BE2C (cell line): ENCODE measurements around the gene ASZ1.

Experiments used
- DNase-seq: peaks from one replicate; pipeline ENCODE4 v3.0.0-alpha.2; 2020
- H3K27me3 ChIP-seq: fragments of 250-450 bp; sonication (Bioruptor Pico); 2 replicates; pipeline ENCODE4 v1.5.1; 2020; ENCODE audit warnings: mild to moderate bottlenecking
- H3K36me3 ChIP-seq: fragments of 250-450 bp; sonication (Bioruptor Pico); 2 replicates; pipeline ENCODE4 v1.5.1; 2020; ENCODE audit warnings: mild to moderate bottlenecking
- H3K4me1 ChIP-seq: fragments of 250-450 bp; sonication (Bioruptor Pico); 2 replicates; pipeline ENCODE4 v1.5.1; 2020
- H3K4me3 ChIP-seq: 2 replicates; pipeline ENCODE4 v1.5.1; 2011; ENCODE audit warnings: low read depth, low read length
- H3K9me3 ChIP-seq: fragments of 250-450 bp; sonication (Bioruptor Pico); 2 replicates; pipeline ENCODE4 v1.5.1; 2020
- TF ChIP-seq, protein P1 (sequence below): IDR thresholded peaks from 2 replicates; pipeline ENCODE4 v1.5.1; 2012; ENCODE audit warnings: mild to moderate bottlenecking, low read depth, low read length

The ASZ1 gene

DNA sequence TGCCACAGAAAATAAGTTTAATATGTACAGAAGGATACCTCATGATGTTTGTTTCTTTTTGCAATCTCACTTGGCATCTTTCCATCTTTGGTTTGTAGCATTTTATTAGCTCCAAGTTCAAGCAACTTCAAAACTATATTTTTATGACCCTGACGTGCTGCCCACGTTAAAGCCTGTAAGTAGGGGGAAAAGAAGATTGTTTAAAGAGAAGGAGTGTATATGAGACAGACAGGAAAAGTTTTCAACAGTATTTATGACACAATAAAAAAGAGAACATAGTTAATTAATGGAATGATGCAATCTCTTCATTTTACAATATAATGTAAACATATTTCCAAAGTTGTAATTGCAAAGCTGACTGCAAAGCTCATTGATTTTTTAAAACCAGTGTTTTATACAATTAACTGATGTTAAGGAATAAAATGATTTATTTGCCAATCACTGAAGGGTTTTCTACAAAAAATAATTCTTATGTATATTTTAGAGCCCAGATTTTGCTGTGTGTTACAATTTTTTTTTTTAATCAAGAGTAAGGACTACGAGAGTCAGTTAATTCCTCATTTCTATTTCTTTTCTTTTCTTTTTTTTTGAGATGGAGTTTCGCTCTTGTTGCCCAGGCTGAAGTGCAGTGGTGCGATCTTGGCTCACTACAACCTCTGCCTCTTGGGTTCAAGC is 42.5 kb downstream of the ASZ1 start:
- no peak for DNase-seq
- Histone ChIP-seq H3K4me3 (no peak overlapping the region), H3K27me3 (peaks cover 6% of the 10 kb centered on the region; the same call in 1 of the 2 replicates), H3K36me3 (no peaks in the 10 kb centered on the region), H3K4me1 (no peaks in the 10 kb centered on the region), H3K9me3 (no peaks in the 10 kb centered on the region)
- TF ChIP-seq, protein P1, sequence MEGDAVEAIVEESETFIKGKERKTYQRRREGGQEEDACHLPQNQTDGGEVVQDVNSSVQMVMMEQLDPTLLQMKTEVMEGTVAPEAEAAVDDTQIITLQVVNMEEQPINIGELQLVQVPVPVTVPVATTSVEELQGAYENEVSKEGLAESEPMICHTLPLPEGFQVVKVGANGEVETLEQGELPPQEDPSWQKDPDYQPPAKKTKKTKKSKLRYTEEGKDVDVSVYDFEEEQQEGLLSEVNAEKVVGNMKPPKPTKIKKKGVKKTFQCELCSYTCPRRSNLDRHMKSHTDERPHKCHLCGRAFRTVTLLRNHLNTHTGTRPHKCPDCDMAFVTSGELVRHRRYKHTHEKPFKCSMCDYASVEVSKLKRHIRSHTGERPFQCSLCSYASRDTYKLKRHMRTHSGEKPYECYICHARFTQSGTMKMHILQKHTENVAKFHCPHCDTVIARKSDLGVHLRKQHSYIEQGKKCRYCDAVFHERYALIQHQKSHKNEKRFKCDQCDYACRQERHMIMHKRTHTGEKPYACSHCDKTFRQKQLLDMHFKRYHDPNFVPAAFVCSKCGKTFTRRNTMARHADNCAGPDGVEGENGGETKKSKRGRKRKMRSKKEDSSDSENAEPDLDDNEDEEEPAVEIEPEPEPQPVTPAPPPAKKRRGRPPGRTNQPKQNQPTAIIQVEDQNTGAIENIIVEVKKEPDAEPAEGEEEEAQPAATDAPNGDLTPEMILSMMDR, result no peak

DNA sequence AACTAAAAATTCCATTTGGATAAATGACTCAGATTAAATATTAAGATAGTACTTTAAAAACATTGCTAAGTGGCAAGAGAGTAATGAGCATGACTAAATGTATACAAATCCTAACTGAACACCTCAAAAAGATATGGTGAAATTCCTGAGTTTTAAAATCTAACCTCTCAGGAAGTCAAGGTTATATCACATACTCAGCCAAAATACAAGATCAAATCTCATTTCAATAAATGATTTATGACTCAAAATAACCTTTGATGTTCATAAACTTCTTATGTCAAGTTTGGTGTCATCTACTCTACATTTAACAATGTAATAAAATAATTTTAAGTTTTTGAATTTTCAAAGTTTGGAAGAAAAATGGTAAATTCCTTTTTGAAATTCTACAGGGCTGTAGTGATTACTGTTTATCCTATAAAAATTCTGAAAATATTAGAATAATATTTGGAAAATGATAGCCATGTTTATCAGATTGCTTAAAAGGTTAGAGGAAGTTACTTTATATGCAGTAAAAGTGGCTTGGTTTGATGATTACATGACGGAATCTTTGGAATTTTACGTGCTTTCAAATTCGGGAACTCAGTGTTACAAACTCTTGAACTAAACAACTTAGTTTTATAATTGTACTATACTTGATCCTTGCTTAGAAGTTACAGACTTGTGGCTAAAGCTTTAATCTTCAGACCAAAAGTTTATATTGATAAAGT is 43.7 kb downstream of the ASZ1 start:
- Histone ChIP-seq H3K9me3 (no peaks in the 10 kb centered on the region), H3K36me3 (no peaks in the 10 kb centered on the region), H3K27me3 (peaks cover 6% of the 10 kb centered on the region; the same call in 1 of the 2 replicates), H3K4me3 (no peak overlapping the region), H3K4me1 (no peaks in the 10 kb centered on the region)
- DNase-seq, result no peak
- TF ChIP-seq, protein P1, result no peak

DNA sequence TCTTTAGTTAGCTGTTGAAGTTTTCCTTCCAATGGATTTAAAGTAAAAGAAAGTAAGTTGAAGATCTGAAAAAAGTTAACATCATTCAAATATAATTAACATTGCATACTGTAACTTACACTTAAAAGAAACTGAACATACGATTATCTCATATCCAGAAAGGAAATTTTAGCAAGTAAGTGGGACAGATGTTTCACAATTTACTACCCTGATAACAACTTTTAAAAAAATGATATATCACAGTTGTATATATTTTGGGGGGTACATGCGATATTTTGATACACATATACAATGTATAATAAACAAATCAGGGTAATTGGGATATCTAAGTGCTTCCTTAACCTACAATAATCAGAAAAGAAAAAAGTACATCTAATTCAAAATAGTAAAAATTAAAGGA is 44.2 kb downstream of the ASZ1 start:
- no peak for DNase-seq
- peaks cover 6% of the 10 kb centered on the region; the same call in 1 of the 2 replicates for H3K27me3 ChIP-seq

DNA sequence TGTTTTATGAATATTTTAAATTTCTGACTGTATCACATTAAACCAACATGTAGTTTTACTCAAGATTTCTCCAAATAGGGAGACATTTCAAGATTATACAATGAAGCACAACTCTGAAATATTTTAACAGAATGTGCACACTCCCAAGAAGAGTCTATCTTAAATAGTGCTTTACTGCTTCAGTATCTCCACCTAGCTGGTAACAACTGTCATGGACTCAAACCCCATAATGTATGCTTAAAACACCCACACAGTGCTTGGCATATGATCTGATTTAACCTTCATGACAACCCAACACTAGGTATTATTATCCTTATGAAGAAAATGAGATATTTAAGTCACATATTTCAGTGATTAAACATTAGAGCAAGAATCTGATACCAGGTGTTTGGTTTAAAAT is 45.9 kb downstream of the ASZ1 start:
- Histone ChIP-seq H3K4me1 (no peaks in the 10 kb centered on the region), H3K36me3 (no peaks in the 10 kb centered on the region), H3K27me3 (peaks cover 6% of the 10 kb centered on the region; the same call in 1 of the 2 replicates), H3K4me3 (no peak overlapping the region), H3K9me3 (no peaks in the 10 kb centered on the region)
- DNase-seq, result no peak
- TF ChIP-seq, protein P1, result no peak; the same call in 1 of the 2 replicates

More for the DNA sequence above, 44.2 kb downstream of the ASZ1 start:
- Histone ChIP-seq H3K4me1 (no peaks in the 10 kb centered on the region), H3K4me3 (no peak overlapping the region), H3K9me3 (no peaks in the 10 kb centered on the region), H3K36me3 (no peaks in the 10 kb centered on the region)
- TF ChIP-seq, protein P1, result no peak

DNA sequence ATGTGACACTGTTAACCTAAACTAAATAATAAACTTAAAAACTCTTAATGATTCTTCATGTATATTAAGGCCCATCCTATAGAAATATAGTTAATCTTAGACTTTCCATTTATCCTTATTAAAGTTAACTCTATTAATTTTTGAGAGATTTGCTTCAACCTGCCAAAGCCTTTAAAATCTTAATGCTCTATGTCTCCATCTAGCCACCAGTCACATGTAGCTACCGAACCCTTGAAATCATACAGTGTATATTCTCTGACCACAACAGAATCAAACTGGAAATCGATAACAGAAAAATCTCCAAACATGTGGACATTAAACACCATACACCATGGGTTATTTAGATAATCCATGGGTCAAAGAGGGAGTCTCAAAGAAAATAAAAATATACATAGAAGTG is 51.9 kb downstream of the ASZ1 start:
- Histone ChIP-seq H3K27me3 (no peaks in the 10 kb centered on the region), H3K9me3 (no peaks in the 10 kb centered on the region), H3K4me3 (no peak overlapping the region), H3K36me3 (no peaks in the 10 kb centered on the region), H3K4me1 (no peaks in the 10 kb centered on the region)
- DNase-seq, result no peak
- TF ChIP-seq, protein P1, result peak; percentile 28

DNA sequence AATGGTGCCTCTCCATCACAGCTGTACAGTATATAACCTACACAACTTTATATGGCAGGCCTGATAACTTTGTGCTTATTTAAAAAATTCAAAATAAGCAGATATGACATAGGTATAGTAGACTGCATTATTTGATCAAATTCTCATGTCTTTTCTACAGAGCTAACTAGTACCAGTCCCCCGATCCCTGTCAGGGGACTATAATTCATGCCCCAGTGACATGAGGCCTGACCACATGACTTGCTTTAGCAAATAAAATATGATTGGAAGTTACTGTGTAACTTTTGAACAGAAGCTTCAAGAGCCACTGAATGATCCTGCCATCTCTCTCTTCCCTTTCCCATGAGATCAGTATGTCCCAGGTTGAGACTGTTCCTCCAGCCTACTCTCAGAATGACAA is 55.2 kb downstream of the ASZ1 start:
- Histone ChIP-seq H3K9me3 (no peaks in the 10 kb centered on the region), H3K4me1 (no peaks in the 10 kb centered on the region), H3K36me3 (no peaks in the 10 kb centered on the region), H3K27me3 (peaks cover 3% of the 10 kb centered on the region; the same call in 1 of the 2 replicates), H3K4me3 (no peak overlapping the region)
- no peak for DNase-seq
- TF ChIP-seq, protein P1, result no peak
